Osteocyte (in vitro differentiated cells): ENCODE results near the gene ZNF691. TPM values are rescaled to one million over a fixed set of nuclear protein-coding genes. Genes with fewer than 3 reads are reported as not detected.

Experiments
- DNase-seq: peaks from one replicate; pipeline ENCODE4 v3.0.0; 2021; ENCODE audit warnings: mixed read lengths; ENCODE audit not compliant: unreplicated experiment; ENCODE audit errors: extremely low spot score
- H3K27ac Mint-ChIP-seq: one replicate; pipeline ENCODE4 v1.8.0; 2021; ENCODE audit warnings: mild to moderate bottlenecking, mixed read lengths; ENCODE audit not compliant: unreplicated experiment
- H3K27me3 Mint-ChIP-seq: one replicate; pipeline ENCODE4 v1.8.0; 2021; ENCODE audit warnings: mixed read lengths; ENCODE audit not compliant: unreplicated experiment
- H3K36me3 Mint-ChIP-seq: one replicate; pipeline ENCODE4 v1.8.0; 2021; ENCODE audit warnings: mixed read lengths; ENCODE audit not compliant: unreplicated experiment
- H3K4me1 Mint-ChIP-seq: one replicate; pipeline ENCODE4 v1.8.0; 2021; ENCODE audit warnings: mixed read lengths; ENCODE audit not compliant: unreplicated experiment
- H3K4me3 Mint-ChIP-seq: one replicate; pipeline ENCODE4 v1.8.0; 2021; ENCODE audit warnings: mild to moderate bottlenecking, moderate library complexity, mixed read lengths; ENCODE audit not compliant: unreplicated experiment
- H3K9me3 Mint-ChIP-seq: one replicate; pipeline ENCODE4 v1.8.0; 2021; ENCODE audit warnings: mixed read lengths; ENCODE audit not compliant: unreplicated experiment
- total RNA-seq: library from RNA; stranded (reverse); gene quantifications from 2 replicates; pipeline ENCODE4 v1.2.1, GENCODE V29; 2021
- TF ChIP-seq, protein P1 (sequence below): fragments of 200-600 bp; sonication (generic); IDR thresholded peaks from 2 replicates; pipeline ENCODE4 v1.5.0; 2021; ENCODE audit warnings: antibody characterized with exemption, mild to moderate bottlenecking, moderate library complexity

The ZNF691 gene
- total RNA-seq, 1 donor from 2014 or later, result 10.7 TPM

DNA sequence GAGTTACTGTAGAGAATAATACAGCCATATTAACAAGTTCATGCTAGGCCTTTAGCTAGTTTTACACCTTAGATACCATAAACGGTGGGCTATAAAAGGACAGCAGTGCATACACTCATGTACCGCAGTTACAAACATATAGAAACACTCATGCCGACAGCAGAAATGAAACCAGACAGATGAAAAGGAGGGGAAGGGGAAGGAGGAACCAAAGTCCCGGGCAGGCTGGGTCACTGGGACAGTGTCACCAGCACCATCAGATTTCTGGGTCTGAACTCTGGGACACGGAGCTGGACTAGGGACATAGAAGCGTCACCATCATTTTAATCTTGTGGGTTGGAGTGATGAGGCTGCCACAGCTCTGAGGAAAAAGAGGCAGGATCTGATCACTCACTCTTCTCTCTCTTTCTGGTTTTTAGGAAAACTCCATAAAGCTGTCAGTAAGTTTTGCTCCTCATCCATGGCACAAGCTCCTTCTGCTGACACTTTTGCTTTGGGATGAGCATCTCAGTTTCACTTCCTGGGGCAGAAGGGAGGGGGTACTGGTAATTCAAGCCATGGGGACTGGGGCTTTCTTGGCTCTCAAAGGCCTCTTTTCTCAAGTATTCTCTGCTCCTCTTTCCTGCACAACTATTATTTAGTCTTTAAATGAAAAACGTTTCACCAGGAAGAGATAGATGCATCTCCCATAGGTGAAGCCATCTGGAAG, 7.8 kb upstream of the ZNF691 start:
- Mint-ChIP-seq H3K27me3 (no peaks in the 10 kb centered on the region), H3K36me3 (peaks cover 15% of the 10 kb centered on the region), H3K4me3 (no peak overlapping the region), H3K4me1 (no peaks in the 10 kb centered on the region), H3K27ac (no peak overlapping the region), H3K9me3 (no peaks in the 10 kb centered on the region)
- no peak for DNase-seq
- TF ChIP-seq, protein P1, sequence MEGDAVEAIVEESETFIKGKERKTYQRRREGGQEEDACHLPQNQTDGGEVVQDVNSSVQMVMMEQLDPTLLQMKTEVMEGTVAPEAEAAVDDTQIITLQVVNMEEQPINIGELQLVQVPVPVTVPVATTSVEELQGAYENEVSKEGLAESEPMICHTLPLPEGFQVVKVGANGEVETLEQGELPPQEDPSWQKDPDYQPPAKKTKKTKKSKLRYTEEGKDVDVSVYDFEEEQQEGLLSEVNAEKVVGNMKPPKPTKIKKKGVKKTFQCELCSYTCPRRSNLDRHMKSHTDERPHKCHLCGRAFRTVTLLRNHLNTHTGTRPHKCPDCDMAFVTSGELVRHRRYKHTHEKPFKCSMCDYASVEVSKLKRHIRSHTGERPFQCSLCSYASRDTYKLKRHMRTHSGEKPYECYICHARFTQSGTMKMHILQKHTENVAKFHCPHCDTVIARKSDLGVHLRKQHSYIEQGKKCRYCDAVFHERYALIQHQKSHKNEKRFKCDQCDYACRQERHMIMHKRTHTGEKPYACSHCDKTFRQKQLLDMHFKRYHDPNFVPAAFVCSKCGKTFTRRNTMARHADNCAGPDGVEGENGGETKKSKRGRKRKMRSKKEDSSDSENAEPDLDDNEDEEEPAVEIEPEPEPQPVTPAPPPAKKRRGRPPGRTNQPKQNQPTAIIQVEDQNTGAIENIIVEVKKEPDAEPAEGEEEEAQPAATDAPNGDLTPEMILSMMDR, result no peak

DNA sequence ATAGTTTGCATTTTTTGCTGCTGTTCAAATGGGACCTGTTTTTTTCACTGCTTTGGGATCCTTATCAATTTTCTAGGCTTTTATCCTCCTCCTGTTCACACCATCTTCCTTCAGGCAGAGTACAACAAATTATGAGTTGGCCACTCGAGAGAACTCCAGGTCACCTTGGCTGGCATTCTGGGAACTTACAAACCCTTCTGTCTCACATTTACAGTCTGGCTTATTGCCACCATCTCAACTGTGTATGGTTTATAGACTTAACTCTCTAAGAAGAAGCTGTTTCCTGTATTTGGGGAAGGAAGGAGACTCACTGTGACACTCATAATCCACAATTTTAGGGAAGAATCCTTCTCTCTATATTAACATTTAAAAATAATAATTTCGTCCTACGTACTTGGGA, 5.4 kb upstream of the ZNF691 start:
- Mint-ChIP-seq H3K36me3 (peaks cover 10% of the 10 kb centered on the region), H3K4me3 (no peak overlapping the region), H3K27ac (no peak overlapping the region), H3K27me3 (no peaks in the 10 kb centered on the region), H3K9me3 (no peaks in the 10 kb centered on the region), H3K4me1 (peaks cover 3% of the 10 kb centered on the region)
- DNase-seq, result no peak
- TF ChIP-seq, protein P1, result no peak

DNA sequence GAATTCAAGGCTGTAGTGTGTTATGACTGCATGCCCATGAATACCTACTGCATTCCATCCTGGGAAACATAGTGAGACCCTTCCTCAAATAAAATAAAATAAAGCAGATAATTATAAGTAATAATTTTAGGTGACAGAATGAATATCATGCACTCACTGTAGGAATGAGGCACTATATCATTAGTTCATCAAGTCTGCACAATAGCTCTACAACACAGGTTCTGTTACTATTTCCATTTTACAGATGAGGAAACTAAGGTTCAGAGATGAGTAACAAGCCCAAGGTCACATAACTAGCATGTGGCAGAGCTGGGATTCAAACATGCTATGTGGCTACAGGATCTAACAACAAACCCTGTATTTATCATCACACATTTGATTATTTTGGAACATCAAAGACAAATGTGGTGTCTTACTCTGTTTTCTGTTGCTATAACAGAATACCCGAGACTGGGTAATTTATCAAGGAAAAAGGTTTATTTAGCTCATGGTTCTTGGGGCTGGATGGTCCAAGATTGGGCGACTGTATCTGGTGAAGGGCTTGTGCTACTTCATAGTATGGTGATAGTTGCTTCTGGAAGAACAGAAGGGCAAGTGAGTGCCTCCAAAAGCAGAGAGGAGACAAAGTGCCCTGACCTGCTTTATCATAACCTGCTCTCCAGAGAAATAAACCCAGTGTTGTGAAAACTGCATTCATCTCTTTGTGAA, 4.8 kb upstream of the ZNF691 start:
- peaks cover 7% of the 10 kb centered on the region for H3K36me3 Mint-ChIP-seq
- TF ChIP-seq, protein P1, result no peak

DNA sequence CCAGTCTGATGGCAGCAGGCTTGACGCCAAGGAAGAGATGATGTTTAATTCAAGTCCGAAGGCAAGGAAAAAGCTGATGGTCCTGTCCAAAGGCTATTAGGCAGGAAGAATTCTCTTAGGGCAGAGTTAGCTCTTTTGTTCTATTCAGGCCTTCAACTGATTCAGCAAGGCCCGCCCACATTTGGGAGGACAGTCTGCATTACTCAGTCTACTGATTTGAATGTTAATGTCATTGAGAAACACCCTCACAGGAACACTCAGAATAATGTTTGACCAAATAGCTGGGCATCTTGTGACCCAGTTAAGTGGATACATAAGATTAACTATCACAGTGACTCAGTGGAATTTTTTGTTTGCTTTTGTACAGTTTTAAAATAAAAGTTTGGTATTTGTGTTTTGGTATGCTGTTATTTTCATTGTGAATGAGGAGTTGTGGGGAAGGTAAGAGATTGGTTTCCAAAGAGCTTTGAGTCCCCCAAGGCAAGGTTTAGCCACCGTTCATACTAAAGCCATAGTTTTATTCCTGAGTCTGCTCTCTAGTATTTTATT, 1.7 kb upstream of the ZNF691 start:
- H3K36me3 Mint-ChIP-seq, result peaks cover 16% of the 10 kb centered on the region
- TF ChIP-seq, protein P1, result no peak
- DNase-seq, result no peak
- H3K4me3 Mint-ChIP-seq, result no peak overlapping the region
- H3K27me3 Mint-ChIP-seq, result no peaks in the 10 kb centered on the region
- no peaks in the 10 kb centered on the region for H3K9me3 Mint-ChIP-seq
- no peak overlapping the region for H3K27ac Mint-ChIP-seq
- H3K4me1 Mint-ChIP-seq, result peaks cover 18% of the 10 kb centered on the region

More for the DNA sequence above, 4.8 kb upstream of the ZNF691 start:
- Mint-ChIP-seq H3K27ac (no peak overlapping the region), H3K27me3 (no peaks in the 10 kb centered on the region), H3K9me3 (no peaks in the 10 kb centered on the region), H3K4me1 (peaks cover 5% of the 10 kb centered on the region), H3K4me3 (no peak overlapping the region)
- DNase-seq, result no peak

DNA sequence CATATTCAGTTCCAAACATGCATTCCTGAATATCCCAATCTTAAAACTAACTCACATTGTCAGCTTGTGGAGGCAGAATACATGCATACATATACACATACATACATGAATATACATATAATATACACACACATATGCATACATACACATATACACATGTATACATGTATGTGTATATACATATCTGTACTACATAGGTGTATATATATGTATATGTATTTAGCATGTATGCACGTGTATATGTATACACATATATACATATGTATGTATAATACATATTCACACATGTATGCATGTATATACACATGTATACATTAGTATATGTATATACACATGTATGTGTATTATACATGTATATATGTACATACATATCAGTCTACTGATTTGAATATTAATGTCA, 1.2 kb upstream of the ZNF691 start:
- TF ChIP-seq, protein P1, result no peak
- no peak overlapping the region for H3K27ac Mint-ChIP-seq
- no peaks in the 10 kb centered on the region for H3K27me3 Mint-ChIP-seq
- no peaks in the 10 kb centered on the region for H3K9me3 Mint-ChIP-seq
- DNase-seq, result no peak
- H3K4me3 Mint-ChIP-seq, result no peak overlapping the region
- H3K4me1 Mint-ChIP-seq, result peaks cover 18% of the 10 kb centered on the region
- H3K36me3 Mint-ChIP-seq, result peaks cover 20% of the 10 kb centered on the region
